ENCODE data around the gene ZNF93.

DNA sequence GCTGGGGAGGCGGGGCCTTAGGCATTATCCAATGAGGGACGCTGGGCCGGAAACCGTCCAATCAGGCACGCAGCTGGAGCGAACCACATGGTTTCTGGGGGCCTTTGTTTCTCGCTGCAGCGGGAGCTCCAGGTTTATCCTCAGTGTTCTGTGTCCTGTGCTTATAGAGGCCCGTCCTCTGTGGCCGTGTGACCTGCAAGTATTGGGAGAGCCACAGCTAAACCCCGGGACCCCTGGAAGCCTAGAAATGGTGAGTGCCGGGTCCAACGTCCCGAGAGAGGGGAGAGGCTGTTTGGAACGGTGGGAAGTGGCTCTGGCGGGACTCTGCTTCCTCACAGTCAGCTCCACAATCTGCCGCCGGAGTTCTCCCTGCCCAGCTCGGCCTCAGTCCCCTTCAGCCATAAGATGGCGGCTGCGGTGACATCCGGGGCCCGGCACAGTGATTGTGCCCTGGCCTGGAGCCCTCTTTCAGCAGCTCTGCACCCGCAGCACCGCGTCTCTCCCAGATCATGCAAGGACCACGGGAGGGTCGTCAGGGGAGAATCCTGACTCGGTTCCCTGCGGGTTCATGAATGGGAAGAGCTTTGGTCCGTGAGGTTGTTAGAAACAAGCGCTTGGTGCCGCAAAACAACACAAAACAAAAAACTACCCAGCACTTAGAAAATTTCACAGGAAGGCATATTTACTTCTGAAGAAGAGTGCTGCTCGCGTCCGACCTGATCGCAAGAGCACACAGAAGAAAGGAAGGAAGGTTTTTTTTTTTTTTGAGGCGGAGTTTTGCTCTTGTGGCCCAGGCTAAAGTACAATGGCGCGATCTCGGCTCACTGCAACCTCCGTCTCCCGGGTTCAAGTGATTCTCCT is 34.8 kb upstream of the ZNF93 start, which contains the start of gene ZNF253:
- TF ChIP-seq YY1 (IDR thresholded peaks at IDR 0.05; ENCODE audit: insufficient read depth, insufficient read length) (no peak), ZNF274 (IDR thresholded peaks at IDR 0.05; ENCODE audit: low read depth, low read length) (no peak), SUZ12 (IDR thresholded peaks at IDR 0.05; ENCODE audit: extremely low read depth, insufficient read depth, insufficient read length) (no peak)

Measured in NT2/D1 (cell line).